Loucy (cell line): ENCODE measurements around the gene TAF3.

Experiments used
- H2AFZ ChIP-seq: fragments of 200-600 bp; sonication (generic); 2 replicates; pipeline ENCODE4 v1.6.0; 2016; ENCODE audit warnings: antibody characterized with exemption, mild to moderate bottlenecking, low read length, moderate library complexity
- H3F3A ChIP-seq: fragments of 200-600 bp; 2 replicates; pipeline ENCODE4 v1.6.0; 2016; ENCODE audit warnings: antibody characterized with exemption, low read depth, mild to moderate bottlenecking
- H3K27me3 ChIP-seq: fragments of 200-600 bp; sonication (generic); 2 replicates; pipeline ENCODE4 v1.6.1; 2014; ENCODE audit warnings: low read length, mild to moderate bottlenecking; ENCODE audit not compliant: insufficient read depth, poor library complexity, severe bottlenecking
- H3K36me3 ChIP-seq: fragments of 200-600 bp; sonication (generic); 2 replicates; pipeline ENCODE4 v1.6.1; 2016; ENCODE audit warnings: low read length; ENCODE audit not compliant: insufficient read depth
- H3K4me1 ChIP-seq: fragments of 200-600 bp; sonication (generic); 2 replicates; pipeline ENCODE4 v1.5.1; 2014; ENCODE audit warnings: low read length, mild to moderate bottlenecking; ENCODE audit not compliant: insufficient read depth, poor library complexity, severe bottlenecking
- H3K4me2 ChIP-seq: fragments of 200-600 bp; sonication (generic); 2 replicates; pipeline ENCODE4 v1.6.0; 2014; ENCODE audit warnings: antibody characterized with exemption, low read length, low read depth, mild to moderate bottlenecking; ENCODE audit not compliant: poor library complexity, severe bottlenecking
- H3K4me3 ChIP-seq: fragments of 200-600 bp; sonication (generic); 2 replicates; pipeline ENCODE4 v1.5.1; 2014; ENCODE audit warnings: low read length, mild to moderate bottlenecking, mixed read lengths; ENCODE audit not compliant: poor library complexity, severe bottlenecking
- H3K79me2 ChIP-seq: fragments of 200-600 bp; sonication (generic); 2 replicates; pipeline ENCODE4 v1.6.1; 2014; ENCODE audit warnings: low read length; ENCODE audit not compliant: insufficient read depth
- H3K9ac ChIP-seq: fragments of 200-600 bp; sonication (generic); 2 replicates; pipeline ENCODE4 v1.6.0; 2014; ENCODE audit warnings: mild to moderate bottlenecking, low read depth, low read length, moderate library complexity; ENCODE audit not compliant: poor library complexity, severe bottlenecking
- H3K9me2 ChIP-seq: fragments of 200-600 bp; sonication (generic); replicated peaks from 2 replicates; pipeline ENCODE4 v1.6.1; 2016; ENCODE audit warnings: low read depth, low read length, mixed read lengths
- H3K9me3 ChIP-seq: fragments of 200-600 bp; sonication (generic); 2 replicates; pipeline ENCODE4 v1.6.1; 2014; ENCODE audit warnings: mild to moderate bottlenecking, antibody characterized with exemption, low read length, low read depth; ENCODE audit not compliant: insufficient read depth
- H4K20me1 ChIP-seq: fragments of 200-600 bp; sonication (generic); 2 replicates; pipeline ENCODE4 v1.6.0; 2014; ENCODE audit warnings: antibody characterized with exemption, low read length, mild to moderate bottlenecking; ENCODE audit not compliant: insufficient read depth, poor library complexity, severe bottlenecking
- EZH2phosphoT487 ChIP-seq: fragments of 200-600 bp; IDR thresholded peaks from 2 replicates; pipeline ENCODE4 v1.6.1; 2018; ENCODE audit warnings: antibody characterized with exemption, mild to moderate bottlenecking, moderate library complexity, borderline replicate concordance
- TF ChIP-seq, protein P1 (sequence below): fragments of 200-600 bp; sonication (generic); conservative IDR thresholded peaks from 2 replicates; pipeline ENCODE4 v1.5.1; 2014; ENCODE audit warnings: mild to moderate bottlenecking, antibody characterized with exemption, low read length

The TAF3 gene

GRCh38 chr10:7965457-7965856, 147.2 kb downstream of the TAF3 start:
- Histone ChIP-seq H4K20me1 (no peaks in the 10 kb centered on the region), H3F3A (no peaks in the 10 kb centered on the region), H3K4me2 (no peak overlapping the region), H3K27me3 (no peaks in the 10 kb centered on the region), H3K36me3 (peaks cover 29% of the 10 kb centered on the region; the same call in 1 of the 2 replicates), H3K9me3 (no peaks in the 10 kb centered on the region), H3K79me2 (no peaks in the 10 kb centered on the region), H3K9ac (no peak overlapping the region), H3K9me2 (no peaks in the 10 kb centered on the region), H3K4me1 (peaks cover 4% of the 10 kb centered on the region), H2AFZ (no peak overlapping the region), H3K4me3 (no peak overlapping the region)
- TF ChIP-seq EZH2phosphoT487 = no peak
- TF ChIP-seq, protein P1, sequence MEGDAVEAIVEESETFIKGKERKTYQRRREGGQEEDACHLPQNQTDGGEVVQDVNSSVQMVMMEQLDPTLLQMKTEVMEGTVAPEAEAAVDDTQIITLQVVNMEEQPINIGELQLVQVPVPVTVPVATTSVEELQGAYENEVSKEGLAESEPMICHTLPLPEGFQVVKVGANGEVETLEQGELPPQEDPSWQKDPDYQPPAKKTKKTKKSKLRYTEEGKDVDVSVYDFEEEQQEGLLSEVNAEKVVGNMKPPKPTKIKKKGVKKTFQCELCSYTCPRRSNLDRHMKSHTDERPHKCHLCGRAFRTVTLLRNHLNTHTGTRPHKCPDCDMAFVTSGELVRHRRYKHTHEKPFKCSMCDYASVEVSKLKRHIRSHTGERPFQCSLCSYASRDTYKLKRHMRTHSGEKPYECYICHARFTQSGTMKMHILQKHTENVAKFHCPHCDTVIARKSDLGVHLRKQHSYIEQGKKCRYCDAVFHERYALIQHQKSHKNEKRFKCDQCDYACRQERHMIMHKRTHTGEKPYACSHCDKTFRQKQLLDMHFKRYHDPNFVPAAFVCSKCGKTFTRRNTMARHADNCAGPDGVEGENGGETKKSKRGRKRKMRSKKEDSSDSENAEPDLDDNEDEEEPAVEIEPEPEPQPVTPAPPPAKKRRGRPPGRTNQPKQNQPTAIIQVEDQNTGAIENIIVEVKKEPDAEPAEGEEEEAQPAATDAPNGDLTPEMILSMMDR = no peak

- no peaks in the 10 kb centered on the region for H3K9me3 ChIP-seq
- no peaks in the 10 kb centered on the region for H3K79me2 ChIP-seq
- H3K4me3 ChIP-seq = no peak overlapping the region
- H3K36me3 ChIP-seq = peaks cover 29% of the 10 kb centered on the region; the same call in 1 of the 2 replicates
- H3K4me2 ChIP-seq = no peak overlapping the region
- H2AFZ ChIP-seq = no peak overlapping the region
- H3K4me1 ChIP-seq = peaks cover 4% of the 10 kb centered on the region
- no peak overlapping the region for H3K9ac ChIP-seq
- TF ChIP-seq, protein P1 = no peak
- TF ChIP-seq EZH2phosphoT487 = no peak
- no peaks in the 10 kb centered on the region for H3F3A ChIP-seq
- H3K27me3 ChIP-seq = no peaks in the 10 kb centered on the region
- H3K9me2 ChIP-seq = no peaks in the 10 kb centered on the region
- H4K20me1 ChIP-seq = no peaks in the 10 kb centered on the region
Observed at GRCh38 chr10:7967035-7967434, 148.7 kb downstream of the TAF3 start.

DNA sequence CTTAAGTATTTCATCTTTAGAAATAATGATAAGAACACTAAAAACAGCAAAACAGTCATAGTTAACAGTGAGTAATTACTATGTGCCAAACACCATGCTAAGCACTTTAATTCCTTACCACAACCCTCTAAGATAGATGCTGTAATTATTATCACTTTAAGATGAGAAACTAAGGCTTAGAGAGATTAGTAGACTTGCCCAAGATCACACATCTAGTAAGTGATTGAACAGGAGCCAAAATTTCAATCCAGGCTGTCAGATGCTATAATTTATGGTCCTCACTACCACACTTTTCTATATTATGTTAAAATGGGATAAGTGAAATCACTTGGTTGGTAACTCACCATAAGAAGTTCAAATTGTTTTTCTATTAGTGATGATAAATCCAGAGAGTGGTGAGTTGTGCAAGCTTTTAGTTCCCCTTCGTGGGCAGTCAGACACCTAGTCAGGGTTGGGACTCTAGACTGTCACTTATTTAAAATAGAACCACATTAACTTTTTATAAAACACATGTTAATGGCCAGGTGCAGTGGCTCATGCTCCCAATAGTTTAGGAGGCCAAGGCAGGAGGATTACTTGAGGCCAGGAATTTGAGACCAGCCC, 150.3 kb downstream of the TAF3 start:
- H4K20me1 ChIP-seq = no peaks in the 10 kb centered on the region
- TF ChIP-seq, protein P1 = no peak
- no peak for TF ChIP-seq EZH2phosphoT487
- no peak overlapping the region for H3K4me2 ChIP-seq
- H3K9me2 ChIP-seq = no peaks in the 10 kb centered on the region
- no peaks in the 10 kb centered on the region for H3F3A ChIP-seq
- H3K4me1 ChIP-seq = peaks cover 4% of the 10 kb centered on the region
- H2AFZ ChIP-seq = no peak overlapping the region
- H3K79me2 ChIP-seq = no peaks in the 10 kb centered on the region
- peaks cover 29% of the 10 kb centered on the region; the same call in 1 of the 2 replicates for H3K36me3 ChIP-seq
- no peaks in the 10 kb centered on the region for H3K27me3 ChIP-seq
- no peak overlapping the region for H3K9ac ChIP-seq
- H3K4me3 ChIP-seq = no peak overlapping the region
- H3K9me3 ChIP-seq = no peaks in the 10 kb centered on the region
